ENCODE measurements around the gene PCED1A. TPM values are rescaled to one million over a fixed set of nuclear protein-coding genes. Genes with fewer than 3 reads are reported as not detected.

The PCED1A gene
- total RNA-seq, 1 donor from 2014 or later = 7.3 TPM

DNA sequence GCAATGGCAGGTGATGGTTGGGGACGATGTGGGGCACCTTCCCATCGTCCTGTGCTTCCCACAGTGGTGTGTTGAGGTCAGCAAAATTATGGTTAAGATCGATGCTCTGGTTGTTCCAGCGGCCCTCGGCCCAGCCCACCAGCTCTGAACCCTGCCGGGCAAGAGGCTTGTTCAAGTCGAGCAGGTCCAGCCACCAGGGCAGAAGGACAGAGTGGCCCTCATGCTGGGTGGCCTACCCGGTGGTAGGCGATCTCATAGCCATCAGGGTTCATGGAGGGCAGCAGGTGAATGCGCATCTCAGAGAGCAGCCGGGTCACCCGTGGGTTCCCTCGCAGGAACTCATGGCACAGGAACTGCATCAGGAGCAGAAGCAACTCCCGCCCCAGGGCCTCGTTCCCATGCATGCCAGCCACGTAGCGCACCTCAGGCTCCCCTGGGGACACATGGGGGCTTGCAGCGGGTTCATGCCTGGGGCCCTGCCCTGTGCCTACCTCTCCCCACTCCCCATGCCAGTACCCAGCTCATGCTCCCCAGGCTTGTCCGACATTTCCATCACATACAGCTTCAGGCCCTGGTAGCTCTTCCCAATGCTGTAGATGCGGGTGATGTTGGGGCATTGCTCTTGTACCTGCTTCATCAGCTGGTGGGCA, 44.3 kb downstream of the PCED1A start:
- DNase-seq = no peak
- no peak for ATAC-seq (ENCODE audit: poor library complexity)
- intact Hi-C loops (cut with DNase I) = no loop called here

DNA sequence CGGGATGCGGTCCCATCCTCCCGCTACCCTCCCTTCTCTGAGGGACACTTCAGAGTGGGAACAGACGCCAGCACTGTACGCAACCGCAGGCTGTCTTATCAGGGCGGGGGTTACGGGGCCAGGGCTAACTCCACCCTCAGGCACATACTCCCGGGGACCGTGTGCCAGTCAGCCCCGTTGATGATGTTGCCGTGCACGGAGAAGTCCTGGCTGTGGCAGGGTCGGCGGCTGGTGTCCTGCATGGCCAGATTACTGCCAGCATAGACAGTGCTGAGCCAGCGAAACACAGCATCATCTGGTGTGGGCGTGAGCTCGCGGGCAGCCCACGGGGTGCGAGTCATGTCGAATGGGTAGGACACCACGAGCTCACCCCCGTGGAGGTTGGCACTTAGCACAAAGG, 45.0 kb downstream of the PCED1A start:
- DNase-seq (no peak), ATAC-seq (ENCODE audit: poor library complexity) (no peak)
- intact Hi-C loops (cut with DNase I) = no loop called here

DNA sequence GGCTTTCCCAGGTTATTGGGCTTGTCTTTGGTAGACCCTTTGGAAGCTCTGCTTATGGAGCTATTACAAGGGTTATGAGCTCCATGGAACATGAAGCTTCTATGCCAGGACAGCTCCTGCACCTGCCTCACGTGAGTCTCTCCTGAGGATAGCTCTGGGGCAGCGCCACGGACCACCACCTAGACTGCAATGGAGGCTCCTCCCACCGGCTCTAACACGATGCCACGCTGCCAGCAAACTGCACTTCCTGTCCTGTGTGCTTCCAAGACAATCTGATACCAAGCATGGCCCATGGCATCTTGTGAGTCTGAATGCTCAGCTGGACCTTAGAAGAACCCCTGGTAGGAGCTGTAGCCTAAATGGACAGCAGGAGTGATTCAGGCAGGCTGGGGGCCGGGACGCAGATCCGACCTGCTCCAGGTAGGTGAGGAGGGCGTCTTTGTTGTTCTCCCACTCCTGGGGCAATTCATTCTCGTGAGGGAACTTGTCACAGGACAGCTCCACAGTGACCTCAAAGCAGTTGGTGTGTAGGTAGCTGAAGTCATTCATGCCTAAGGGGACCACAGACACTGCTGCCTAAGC, 45.5 kb downstream of the PCED1A start:
- DNase-seq = no peak
- ATAC-seq (ENCODE audit: poor library complexity) = no peak
- intact Hi-C loops (cut with DNase I) = no loop called here

DNA sequence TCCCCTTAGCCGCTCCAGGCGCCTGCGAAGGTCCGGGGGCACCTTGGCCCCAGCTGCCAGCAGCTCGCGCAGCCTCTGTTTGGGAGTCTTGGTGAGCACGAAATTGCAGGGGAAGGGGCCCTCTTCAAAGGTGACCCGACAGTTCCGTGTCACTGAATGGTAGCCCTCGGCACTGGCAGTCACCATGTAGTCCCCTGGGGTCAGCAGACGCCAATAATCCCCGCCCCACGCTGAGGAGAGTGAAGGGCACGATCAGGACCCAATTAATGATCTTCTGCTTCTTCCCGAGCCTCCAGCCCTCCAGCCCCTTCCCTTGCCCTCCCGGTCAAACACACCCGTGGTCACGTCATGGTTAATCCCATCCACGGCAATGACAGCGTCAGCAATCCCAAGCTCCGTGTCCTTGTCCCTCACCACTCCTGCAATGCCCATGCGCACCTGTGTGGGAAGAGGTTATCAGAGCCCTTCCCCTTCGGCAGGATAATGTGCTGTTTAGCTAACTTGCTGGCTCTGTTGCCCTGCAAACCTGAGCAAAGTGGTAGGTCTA, 46.2 kb downstream of the PCED1A start:
- DNase-seq (no peak), ATAC-seq (ENCODE audit: poor library complexity) (no peak)
- intact Hi-C loops (cut with DNase I) = no loop called here

DNA sequence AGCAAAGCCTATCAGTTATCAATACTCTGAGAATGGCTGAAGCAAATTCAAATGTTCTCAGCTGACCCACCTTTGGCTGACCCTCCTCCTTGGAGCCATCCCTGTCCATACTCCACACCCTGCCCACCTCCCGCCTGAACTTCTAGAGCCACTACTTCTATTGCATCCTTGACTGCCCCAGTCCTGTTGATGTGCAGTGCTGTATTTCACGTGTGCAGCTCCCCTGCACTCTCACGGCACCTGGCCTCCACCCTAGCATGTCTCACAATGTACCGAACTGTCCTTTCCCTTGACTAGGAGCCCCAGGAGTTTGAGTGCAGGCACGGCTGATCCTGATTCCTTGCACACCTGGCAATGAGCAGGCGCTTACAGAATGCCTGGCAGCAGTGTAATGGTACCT, 47.0 kb downstream of the PCED1A start:
- DNase-seq (no peak), ATAC-seq (ENCODE audit: poor library complexity) (no peak)
- intact Hi-C loops (cut with DNase I) = no loop called here

Other genes with a start within 250 kb of the PCED1A start
- 45.6 TPM for gene NOP56, start 188.0 kb downstream of the PCED1A start, total RNA-seq
- gene IDH3B, start 176.4 kb downstream of the PCED1A start, total RNA-seq = 277 TPM
- gene EBF4, start 147.9 kb downstream of the PCED1A start, total RNA-seq = 2.9 TPM
- 1.0 TPM for gene CPXM1, start 40.0 kb downstream of the PCED1A start, total RNA-seq
- gene C20orf141, start 25.7 kb downstream of the PCED1A start, total RNA-seq = not detected
- not detected for gene TMEM239, start 24.3 kb downstream of the PCED1A start, total RNA-seq
- 17.1 TPM for gene VPS16, start 90 bp upstream of the PCED1A start, total RNA-seq
- gene PTPRA, start 32.8 kb upstream of the PCED1A start, total RNA-seq = 24.2 TPM
- gene GNRH2, start 203.0 kb upstream of the PCED1A start, total RNA-seq = not detected
- gene MRPS26, start 205.4 kb upstream of the PCED1A start, total RNA-seq = 49.9 TPM
- not detected for gene OXT, start 231.0 kb upstream of the PCED1A start, total RNA-seq
- gene AVP, start 244.1 kb upstream of the PCED1A start, total RNA-seq = 0.51 TPM

Measured in Right ventricle myocardium superior (tissue), 1 donor.